ENCODE measurements around the gene PANK4. TPM values are rescaled to one million over a fixed set of nuclear protein-coding genes. Genes with fewer than 3 reads are reported as not detected.
"Not testable (repeated sequence)": the region's sequence is repeated elsewhere in the genome, so short reads cannot be mapped to it uniquely, and the experiment has no call there.

Gene PANK4
- total RNA-seq, 3 donors from 2014 or later = 16.5 to 32.8 (median 31.3) TPM

- no peak for TF ChIP-seq CTCF (IDR thresholded peaks at IDR 0.05)
- TF ChIP-seq POLR2A (IDR thresholded peaks at IDR 0.05) = no peak
- TF ChIP-seq POLR2AphosphoS5 (IDR thresholded peaks at IDR 0.05) = no peak
- H3K27ac ChIP-seq = no peak overlapping the region
- intact Hi-C loops (cut with DNase I; ENCODE audit: low total_unique reads) = no loop called here
- H3K36me3 ChIP-seq = no peaks in the 10 kb centered on the region
- H3K27me3 ChIP-seq = peaks cover 7 to 57% of the 10 kb centered on the region in 2 donors
- no peak for DNase-seq (ENCODE audit: low spot score in 2 of 2)
- no peaks in the 10 kb centered on the region for H3K9me3 ChIP-seq
- H3K4me1 ChIP-seq = no peaks in the 10 kb centered on the region
- H3K4me3 ChIP-seq = no peak overlapping the region
Measured at GRCh38 chr1:2463396-2463795, 63.0 kb downstream of the PANK4 start.

GRCh38 chr1:2462819-2463218 is 63.6 kb downstream of the PANK4 start:
- Histone ChIP-seq H3K36me3 (no peaks in the 10 kb centered on the region), H3K27ac (no peak overlapping the region), H3K9me3 (no peaks in the 10 kb centered on the region), H3K27me3 (peaks cover 7 to 56% of the 10 kb centered on the region in 2 donors), H3K4me1 (no peaks in the 10 kb centered on the region), H3K4me3 (no peak overlapping the region)
- TF ChIP-seq POLR2AphosphoS5 (IDR thresholded peaks at IDR 0.05) = no peak
- intact Hi-C loops (cut with DNase I; ENCODE audit: low total_unique reads) = no loop called here
- DNase-seq (ENCODE audit: low spot score in 2 of 2) = no peak

GRCh38 chr1:2460996-2461751 is 65.2 kb downstream of the PANK4 start:
- Histone ChIP-seq H3K4me3 (no peak overlapping the region), H3K9me3 (no peaks in the 10 kb centered on the region), H3K27ac (no peak overlapping the region), H3K27me3 (peaks cover 7 to 50% of the 10 kb centered on the region in 2 donors), H3K4me1 (no peaks in the 10 kb centered on the region), H3K36me3 (no peaks in the 10 kb centered on the region)
- TF ChIP-seq POLR2A (IDR thresholded peaks at IDR 0.05) (no peak), POLR2AphosphoS5 (IDR thresholded peaks at IDR 0.05) (no peak), CTCF (IDR thresholded peaks at IDR 0.05) (no peak)
- no peak for DNase-seq (ENCODE audit: low spot score in 2 of 2)
- intact Hi-C loops (cut with DNase I; ENCODE audit: low total_unique reads) = no loop called here

GRCh38 chr1:2460203-2460602 is 66.2 kb downstream of the PANK4 start:
- peaks cover 4 to 46% of the 10 kb centered on the region in 2 donors for H3K27me3 ChIP-seq
- H3K36me3 ChIP-seq = no peaks in the 10 kb centered on the region
- no peak for TF ChIP-seq POLR2AphosphoS5 (IDR thresholded peaks at IDR 0.05)
- no peak for TF ChIP-seq CTCF (IDR thresholded peaks at IDR 0.05)
- TF ChIP-seq POLR2A (IDR thresholded peaks at IDR 0.05) = no peak
- intact Hi-C loops (cut with DNase I; ENCODE audit: low total_unique reads) = no loop called here
- no peaks in the 10 kb centered on the region for H3K4me1 ChIP-seq
- no peaks in the 10 kb centered on the region for H3K9me3 ChIP-seq
- H3K27ac ChIP-seq = no peak overlapping the region
- no peak overlapping the region for H3K4me3 ChIP-seq
- DNase-seq (ENCODE audit: low spot score in 2 of 2) = no peak

GRCh38 chr1:2459757-2460156 is 66.6 kb downstream of the PANK4 start:
- TF ChIP-seq CTCF (IDR thresholded peaks at IDR 0.05) = no peak
- TF ChIP-seq POLR2AphosphoS5 (IDR thresholded peaks at IDR 0.05) = no peak
- TF ChIP-seq POLR2A (IDR thresholded peaks at IDR 0.05) = no peak
- no peak for DNase-seq (ENCODE audit: low spot score in 2 of 2)

GRCh38 chr1:2459102-2459753 is 67.2 kb downstream of the PANK4 start:
- H3K4me1 ChIP-seq; H3K27ac ChIP-seq; intact Hi-C loops (cut with DNase I; ENCODE audit: low total_unique reads); DNase-seq (ENCODE audit: low spot score in 2 of 2); H3K4me3 ChIP-seq; H3K9me3 ChIP-seq; H3K36me3 ChIP-seq: not testable (repeated sequence)
- peaks cover 3 to 48% of the 10 kb centered on the region in 2 donors for H3K27me3 ChIP-seq

More at GRCh38 chr1:2459757-2460156, 66.6 kb downstream of the PANK4 start:
- no peaks in the 10 kb centered on the region for H3K4me1 ChIP-seq
- no peak overlapping the region for H3K27ac ChIP-seq
- H3K4me3 ChIP-seq = no peak overlapping the region
- no peaks in the 10 kb centered on the region for H3K36me3 ChIP-seq
- H3K27me3 ChIP-seq = peaks cover 3 to 48% of the 10 kb centered on the region in 2 donors
- H3K9me3 ChIP-seq = no peaks in the 10 kb centered on the region
- intact Hi-C loops (cut with DNase I; ENCODE audit: low total_unique reads) = no loop called here
